BLaER1 (cell line): ENCODE data around the gene NFKBIZ.
"Not testable (repeated sequence)": the region's sequence is repeated elsewhere in the genome, so short reads cannot be mapped to it uniquely, and the experiment has no call there.

ENCODE experiments used
- H3K27ac ChIP-seq: shearing (Covaris generic); formaldehyde crosslinking; 2 replicates; pipeline ENCODE4 v1.8.1; 2022
- H3K27me3 ChIP-seq: shearing (Covaris generic); formaldehyde crosslinking; 2 replicates; pipeline ENCODE4 v1.8.1; 2022
- H3K36me3 ChIP-seq: shearing (Covaris generic); formaldehyde crosslinking; 2 replicates; pipeline ENCODE4 v1.8.1; 2022
- H3K4me1 ChIP-seq: shearing (Covaris generic); formaldehyde crosslinking; 2 replicates; pipeline ENCODE4 v1.8.1; 2022
- H3K4me2 ChIP-seq: shearing (Covaris generic); formaldehyde crosslinking; 2 replicates; pipeline ENCODE4 v1.8.1; 2022
- H3K4me3 ChIP-seq: shearing (Covaris generic); formaldehyde crosslinking; 2 replicates; pipeline ENCODE4 v1.8.1; 2022
- H3K9ac ChIP-seq: shearing (Covaris generic); formaldehyde crosslinking; 2 replicates; pipeline ENCODE4 v1.8.1; 2022
- H3K9me3 ChIP-seq: shearing (Covaris generic); formaldehyde crosslinking; 2 replicates; pipeline ENCODE4 v1.8.1; 2022
- H4K20me1 ChIP-seq: shearing (Covaris generic); formaldehyde crosslinking; 2 replicates; pipeline ENCODE4 v1.8.1; 2022
- Cebpa-rat ChIP-seq: shearing (Covaris generic); IDR thresholded peaks from 2 replicates; pipeline ENCODE4 v1.8.1; 2022

Gene NFKBIZ

GRCh38 chr3:101854608-101855304, 5.4 kb downstream of the NFKBIZ start:
- H3K36me3 ChIP-seq = peaks cover 62% of the 10 kb centered on the region

DNA sequence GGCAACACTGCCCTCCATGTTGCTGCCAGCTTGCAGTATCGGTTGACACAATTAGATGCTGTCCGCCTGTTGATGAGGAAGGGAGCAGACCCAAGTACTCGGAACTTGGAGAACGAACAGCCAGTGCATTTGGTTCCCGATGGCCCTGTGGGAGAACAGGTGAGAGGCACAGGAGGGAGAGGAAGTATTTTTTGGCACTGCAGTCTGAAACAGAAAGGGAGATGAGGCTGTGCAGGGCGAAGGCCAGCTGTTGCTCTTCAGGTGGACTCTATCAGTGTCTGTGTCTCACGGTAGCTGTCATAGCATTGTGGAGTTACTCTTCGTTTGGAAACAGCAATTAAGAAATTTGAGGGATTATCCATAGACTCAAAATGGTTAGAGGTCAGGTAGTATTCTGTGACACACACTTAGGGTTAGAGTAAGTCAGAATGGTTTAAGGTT, 8.0 kb downstream of the NFKBIZ start:
- Histone ChIP-seq H4K20me1 (no peaks in the 10 kb centered on the region), H3K36me3 (peaks cover 71% of the 10 kb centered on the region), H3K4me2 (no peak overlapping the region), H3K4me3 (no peak overlapping the region), H3K9ac (no peak overlapping the region), H3K27ac (no peak overlapping the region), H3K4me1 (no peaks in the 10 kb centered on the region), H3K27me3 (no peaks in the 10 kb centered on the region), H3K9me3 (peaks cover 6% of the 10 kb centered on the region; the same call in 1 of the 2 replicates)
- TF ChIP-seq Cebpa-rat = no peak

More at GRCh38 chr3:101854608-101855304, 5.4 kb downstream of the NFKBIZ start:
- peaks cover 6% of the 10 kb centered on the region; the same call in 1 of the 2 replicates for H3K9me3 ChIP-seq
- no peak for TF ChIP-seq Cebpa-rat
- H3K27ac ChIP-seq = no peak overlapping the region
- no peak overlapping the region for H3K9ac ChIP-seq
- H3K4me3 ChIP-seq = no peak overlapping the region
- H3K27me3 ChIP-seq = no peaks in the 10 kb centered on the region
- peaks cover 24% of the 10 kb centered on the region; the same call in 1 of the 2 replicates for H4K20me1 ChIP-seq
- H3K4me2 ChIP-seq = no peak overlapping the region
- peaks cover 19% of the 10 kb centered on the region for H3K4me1 ChIP-seq

GRCh38 chr3:101858464-101859030, 9.2 kb downstream of the NFKBIZ start:
- Histone ChIP-seq H4K20me1 (no peaks in the 10 kb centered on the region), H3K36me3 (peaks cover 58% of the 10 kb centered on the region), H3K9ac (no peak overlapping the region), H3K27me3 (no peaks in the 10 kb centered on the region), H3K4me3 (no peak overlapping the region), H3K4me1 (no peaks in the 10 kb centered on the region), H3K9me3 (no peaks in the 10 kb centered on the region), H3K4me2 (no peak overlapping the region), H3K27ac (no peak overlapping the region)
- TF ChIP-seq Cebpa-rat = no peak

GRCh38 chr3:101859882-101860448, 10.7 kb downstream of the NFKBIZ start:
- no peaks in the 10 kb centered on the region for H3K9me3 ChIP-seq
- H3K27me3 ChIP-seq = no peaks in the 10 kb centered on the region
- H4K20me1 ChIP-seq = no peaks in the 10 kb centered on the region
- no peak overlapping the region for H3K4me2 ChIP-seq
- H3K4me3 ChIP-seq = no peak overlapping the region
- H3K27ac ChIP-seq = no peak overlapping the region
- TF ChIP-seq Cebpa-rat = no peak
- no peaks in the 10 kb centered on the region for H3K4me1 ChIP-seq
- no peak overlapping the region for H3K9ac ChIP-seq
- H3K36me3 ChIP-seq = peaks cover 44% of the 10 kb centered on the region

- no peak overlapping the region for H3K4me3 ChIP-seq
- H3K9ac ChIP-seq = no peak overlapping the region
- H3K4me2 ChIP-seq = no peak overlapping the region
- peaks cover 32% of the 10 kb centered on the region for H3K36me3 ChIP-seq
- H3K9me3 ChIP-seq = no peaks in the 10 kb centered on the region
- H4K20me1 ChIP-seq = no peaks in the 10 kb centered on the region
- H3K4me1 ChIP-seq = no peaks in the 10 kb centered on the region
- TF ChIP-seq Cebpa-rat = no peak
- no peaks in the 10 kb centered on the region for H3K27me3 ChIP-seq
- H3K27ac ChIP-seq = no peak overlapping the region
Measured at GRCh38 chr3:101861212-101861788, 12.0 kb downstream of the NFKBIZ start.

- no peaks in the 10 kb centered on the region for H3K4me1 ChIP-seq
- H3K27me3 ChIP-seq = no peaks in the 10 kb centered on the region
- peaks cover 26% of the 10 kb centered on the region for H3K36me3 ChIP-seq
Measured at GRCh38 chr3:101861789-101862415, 12.6 kb downstream of the NFKBIZ start.

DNA sequence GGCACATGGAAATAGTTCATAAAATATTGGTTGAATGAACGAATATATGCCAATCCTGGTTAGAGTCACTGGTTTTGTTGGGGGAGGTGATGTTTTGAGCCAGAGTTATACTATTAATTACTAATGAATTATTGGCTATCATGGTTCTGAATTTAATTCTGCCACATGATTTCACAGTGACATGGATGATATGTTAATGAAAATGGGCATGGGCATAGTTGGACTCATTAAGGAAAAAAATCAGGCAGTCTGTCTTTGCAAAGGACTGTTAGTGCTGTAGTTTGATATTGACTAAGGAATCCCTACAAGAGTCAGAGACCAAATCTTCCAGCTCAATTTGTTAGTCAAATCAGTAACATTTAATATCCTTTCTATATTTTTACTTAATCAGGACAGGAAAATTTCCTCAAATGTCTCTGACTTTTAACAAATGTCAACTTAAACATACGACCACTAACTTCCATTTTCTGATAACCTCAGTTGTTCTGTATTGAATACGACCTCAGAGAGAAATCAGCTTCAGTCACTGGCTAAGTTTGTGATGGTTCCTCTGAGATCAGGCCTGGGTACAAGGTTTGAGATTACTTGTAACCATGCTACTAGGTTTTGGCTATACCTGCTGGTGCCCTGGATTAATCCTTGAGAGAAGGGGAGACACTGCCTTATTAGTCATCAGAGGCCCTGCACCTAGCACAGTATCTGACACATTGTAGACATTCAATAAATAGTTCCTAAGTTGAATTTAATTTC, 13.3 kb downstream of the NFKBIZ start:
- Histone ChIP-seq H3K4me2 (no peak overlapping the region), H3K27ac (no peak overlapping the region), H3K4me3 (no peak overlapping the region), H3K9ac (no peak overlapping the region), H3K4me1 (peaks cover 2% of the 10 kb centered on the region; the same call in 1 of the 2 replicates), H3K36me3 (peaks cover 19% of the 10 kb centered on the region), H4K20me1 (no peaks in the 10 kb centered on the region), H3K9me3 (no peaks in the 10 kb centered on the region), H3K27me3 (no peaks in the 10 kb centered on the region)
- TF ChIP-seq Cebpa-rat = no peak

More at GRCh38 chr3:101861789-101862415, 12.6 kb downstream of the NFKBIZ start:
- Histone ChIP-seq H3K9me3 (no peaks in the 10 kb centered on the region), H3K4me2 (no peak overlapping the region), H3K9ac (no peak overlapping the region), H4K20me1 (no peaks in the 10 kb centered on the region), H3K27ac (no peak overlapping the region), H3K4me3 (no peak overlapping the region)
- TF ChIP-seq Cebpa-rat = no peak

DNA sequence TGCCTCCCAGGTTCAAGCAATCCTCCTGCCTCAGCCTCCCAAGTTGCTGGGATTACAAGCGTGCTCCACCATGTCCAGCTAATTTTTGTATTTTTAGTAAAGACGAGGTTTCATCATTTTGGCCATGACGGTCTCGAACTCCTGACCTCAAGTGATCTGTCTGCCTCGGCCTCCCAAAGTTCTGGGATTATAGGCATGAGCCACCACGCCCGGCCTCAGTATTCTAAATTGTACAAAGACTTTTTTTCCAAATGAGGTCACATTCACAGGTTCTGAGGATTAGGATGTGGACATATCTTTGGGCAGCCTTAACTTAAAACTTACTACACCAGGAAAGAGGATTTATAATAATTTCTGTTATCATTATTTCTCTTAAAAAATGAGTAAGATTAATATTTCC, 15.6 kb downstream of the NFKBIZ start:
- H3K9ac ChIP-seq = not testable (repeated sequence)

More for the DNA sequence above, 15.6 kb downstream of the NFKBIZ start:
- H4K20me1 ChIP-seq, H3K4me2 ChIP-seq, H3K27ac ChIP-seq, H3K36me3 ChIP-seq, H3K4me1 ChIP-seq, H3K4me3 ChIP-seq, H3K9me3 ChIP-seq, H3K27me3 ChIP-seq: not testable (repeated sequence)
